Liver (tissue), 9 donors: ENCODE results near the gene CFL1. TPM values are rescaled to one million over a fixed set of nuclear protein-coding genes. Genes with fewer than 3 reads are reported as not detected.
A peak's percentile ranks its signal among the peaks of the same experiment; 100 is the strongest.

Source experiments
- DNase-seq: peaks from one replicate; pipeline ENCODE4 v3.0.0-alpha.2; 2017; ENCODE audit warnings: low spot score
- H3K27ac ChIP-seq, 2 donors: one replicate each; pipeline ENCODE4 v1.7.0; 2013; ENCODE audit warnings: inconsistent platforms in 2 of 2, low read length in 2 of 2, control low read depth in 1 of 2, low read depth in 1 of 2, mild to moderate bottlenecking in 1 of 2
- H3K27me3 ChIP-seq, 4 donors: one replicate each; pipeline versions ENCODE4 v1.6.1 to v1.7.0; 2013; ENCODE audit warnings: low read length in 3 of 4, inconsistent platforms in 1 of 4, mild to moderate bottlenecking in 1 of 4, moderate library complexity in 1 of 4; ENCODE audit not compliant: control insufficient read depth in 4 of 4, insufficient read depth in 4 of 4
- H3K36me3 ChIP-seq, 4 donors: one replicate each; pipeline versions ENCODE4 v1.6.1 to v1.7.0; 2013; ENCODE audit warnings: low read length in 3 of 4, mild to moderate bottlenecking in 3 of 4, low read depth in 1 of 4, moderate library complexity in 1 of 4; ENCODE audit not compliant: control insufficient read depth in 4 of 4, insufficient read depth in 3 of 4
- H3K4me1 ChIP-seq, 4 donors: one replicate each; pipeline versions ENCODE4 v1.6.1 to v1.7.0; 2013; ENCODE audit warnings: low read length in 3 of 4, mild to moderate bottlenecking in 3 of 4, moderate library complexity in 1 of 4; ENCODE audit not compliant: control insufficient read depth in 4 of 4, insufficient read depth in 4 of 4
- H3K4me3 ChIP-seq, 3 donors: one replicate each; pipeline versions ENCODE4 v1.6.1 to v1.7.0; 2013; ENCODE audit warnings: low read length in 3 of 3, control low read depth in 1 of 3, low read depth in 1 of 3, mild to moderate bottlenecking in 1 of 3
- H3K9ac ChIP-seq, 2 donors: one replicate each; pipeline ENCODE4 v1.7.0; 2013; ENCODE audit warnings: low read length in 2 of 2, mild to moderate bottlenecking in 2 of 2, moderate library complexity in 2 of 2, control low read depth in 1 of 2, low read depth in 1 of 2
- H3K9me3 ChIP-seq, 4 donors: one replicate each; pipeline versions ENCODE4 v1.6.1 to v1.7.0; 2013; ENCODE audit warnings: low read length in 3 of 4; ENCODE audit not compliant: control insufficient read depth in 4 of 4
- CTCF ChIP-seq: fragments of 150-350 bp; IDR thresholded peaks from 2 replicates; pipeline ENCODE4 v1.5.1; 2017; ENCODE audit warnings: improper control_type of control experiment, low read depth, low read length; ENCODE audit not compliant: missing input control
- FOXA2 ChIP-seq: IDR thresholded peaks from 2 replicates; pipeline ENCODE4 v1.6.1; 2016; ENCODE audit warnings: antibody characterized with exemption
- HNF4A ChIP-seq, 2 donors: conservative IDR thresholded peaks; 2 replicates each; pipeline ENCODE4 v1.6.1; 2016; ENCODE audit warnings: antibody characterized with exemption in 2 of 2, mild to moderate bottlenecking in 2 of 2
- NR2F2 ChIP-seq: IDR thresholded peaks from 2 replicates; pipeline ENCODE4 v1.6.1; 2016; ENCODE audit warnings: antibody characterized with exemption
- REST ChIP-seq: IDR thresholded peaks from 2 replicates; pipeline ENCODE4 v1.6.1; 2016; ENCODE audit warnings: antibody characterized with exemption, mild to moderate bottlenecking
- RXRA ChIP-seq, 2 donors: IDR thresholded peaks; 2 replicates each; pipeline ENCODE4 v1.6.1; 2017 to 2018; ENCODE audit warnings: antibody characterized with exemption in 2 of 2, mild to moderate bottlenecking in 1 of 2
- SP1 ChIP-seq: IDR thresholded peaks from 2 replicates; pipeline ENCODE4 v1.6.1; 2018; ENCODE audit warnings: antibody characterized with exemption, mild to moderate bottlenecking
- WGBS: extraction: QIAGEN DNeasy Blood & Tissue Kit; methylation state at CpG from one replicate; pipeline ENCODE4 v1.1.7; 2013; 5-methylcytosine and 5-hydroxymethylcytosine counted together
- polyA plus RNA-seq, 2 donors: library from polyadenylated mRNA; stranded (reverse) in 1 of 2; unstranded in 1 of 2; fragments of 200-250 nt in 1 of 2; fragments of >200 nt in 1 of 2; fragmentation: Nextera tagmentation in 1 of 2; extraction: Ambion mirVana in 1 of 2; gene quantifications; one replicate each; pipeline versions ENCODE4 v1.2.1 to v1.2.3, GENCODE V29; 2013 to 2015
- total RNA-seq, 2 donors: library from RNA; depleted of rRNA; stranded (reverse); fragments of >200 nt; gene quantifications; one replicate each; pipeline ENCODE4 v1.2.3, GENCODE V29; 2014
- donor health status: healthy.
- donor health status: healthy.
- donor health status: healthy.
- donor health status: healthy.
- donor health status: healthy.

The CFL1 gene
- total and polyA plus RNA-seq, 4 donors: 184 to 498 (median 282) TPM

- no peak for TF ChIP-seq REST
- TF ChIP-seq SP1: no peak
- TF ChIP-seq RXRA (IDR thresholded peaks at IDR 0.05): no peak
- TF ChIP-seq NR2F2: no peak
- TF ChIP-seq FOXA2: no peak
Observed at GRCh38 chr11:65871811-65872548, 14.0 kb upstream of the CFL1 start (continued).

- no peaks in the 10 kb centered on the region for H3K9me3 ChIP-seq
- no peak overlapping the region for H3K27ac ChIP-seq
- H3K4me3 ChIP-seq: no peak overlapping the region
- TF ChIP-seq REST (no peak), HNF4A (conservative IDR thresholded peaks at IDR 0.05) (no peak), NR2F2 (peak; percentile 51)
- H3K27me3 ChIP-seq: no peaks in the 10 kb centered on the region
- DNase-seq: no peak
- no peak overlapping the region for H3K9ac ChIP-seq
- H3K36me3 ChIP-seq: peaks cover 0 to 13% (median 3%) of the 10 kb centered on the region in 4 donors
- 78% methylated on average over 24 of the region's 24 CpGs for WGBS
- peaks cover 0 to 20% (median 6%) of the 10 kb centered on the region in 4 donors for H3K4me1 ChIP-seq
Observed at GRCh38 chr11:65870706-65871681, 13.0 kb upstream of the CFL1 start.

GRCh38 chr11:65870307-65870658 is 12.3 kb upstream of the CFL1 start:
- Histone ChIP-seq H3K36me3 (peaks cover under 1 to 20% (median 3%) of the 10 kb centered on the region in 4 donors), H3K27ac (no peak overlapping the region), H3K4me1 (peaks cover 0 to 20% (median 6%) of the 10 kb centered on the region in 4 donors), H3K4me3 (no peak overlapping the region), H3K9me3 (no peaks in the 10 kb centered on the region), H3K9ac (no peak overlapping the region), H3K27me3 (no peaks in the 10 kb centered on the region)
- TF ChIP-seq NR2F2 (no peak), CTCF (no peak), REST (no peak)
- DNase-seq: no peak
- 79% methylated on average over 11 of the region's 11 CpGs for WGBS
